HG02970 (cell line): ENCODE data around the gene FGD6.

Experiments used
- ATAC-seq: cut with Tn5 transposase; IDR thresholded peaks from one replicate; pipeline ENCODE4 v1.9.1; 2021; ENCODE audit warnings: mild to moderate bottlenecking, moderate library complexity, moderate number of reproducible peaks; ENCODE audit not compliant: unreplicated experiment, low FRiP score

FGD6 gene

DNA sequence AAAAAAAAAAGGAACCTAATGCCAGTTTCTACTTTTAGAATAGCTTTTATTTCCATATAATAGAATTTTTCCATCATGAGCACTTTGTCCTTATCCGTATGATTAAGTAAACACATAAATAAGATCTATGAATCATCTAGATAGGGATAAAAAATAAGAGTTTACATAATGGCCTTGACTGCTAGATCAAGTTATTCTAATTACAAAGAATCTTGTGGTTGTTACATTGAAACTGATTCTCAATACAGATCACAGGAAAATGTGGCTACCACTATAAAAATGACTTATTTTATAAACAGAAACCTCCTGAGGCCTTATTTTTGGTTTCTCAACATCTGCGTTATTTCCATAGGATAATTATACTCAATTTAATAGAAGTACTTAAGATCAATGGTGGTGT lies 179.4 kb downstream of the FGD6 start:
- no peak for ATAC-seq

- ATAC-seq = no peak
Observed at GRCh38 chr12:95034750-95035149, 182.5 kb downstream of the FGD6 start.
